Measurements from ENCODE around the gene MYO16.
"Not testable (repeated sequence)": the region's sequence is repeated elsewhere in the genome, so short reads cannot be mapped to it uniquely, and the experiment has no call there.

Gene MYO16

GRCh38 chr13:108991416-108991815, 362.0 kb downstream of the MYO16 start:
- not testable (repeated sequence) for DNase-seq

DNA sequence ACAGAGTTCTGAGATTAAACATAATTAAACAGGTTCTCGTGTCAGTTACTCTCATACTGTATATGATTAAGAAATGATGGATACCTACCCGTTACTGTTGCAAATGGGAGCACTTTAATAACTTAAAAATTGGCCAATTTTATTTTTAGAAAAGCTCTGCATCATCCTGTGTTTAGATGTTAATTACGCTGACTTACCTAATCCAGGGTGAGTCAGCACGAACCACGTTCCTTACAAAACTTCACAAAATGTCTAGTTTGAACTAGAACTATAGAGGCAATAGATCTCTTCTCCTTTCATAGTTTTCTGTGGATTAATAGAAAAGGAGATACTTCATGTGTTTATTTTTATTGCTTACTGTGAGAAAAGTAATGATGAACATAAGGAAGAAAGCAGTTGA, 363.9 kb downstream of the MYO16 start:
- no peak for DNase-seq

DNA sequence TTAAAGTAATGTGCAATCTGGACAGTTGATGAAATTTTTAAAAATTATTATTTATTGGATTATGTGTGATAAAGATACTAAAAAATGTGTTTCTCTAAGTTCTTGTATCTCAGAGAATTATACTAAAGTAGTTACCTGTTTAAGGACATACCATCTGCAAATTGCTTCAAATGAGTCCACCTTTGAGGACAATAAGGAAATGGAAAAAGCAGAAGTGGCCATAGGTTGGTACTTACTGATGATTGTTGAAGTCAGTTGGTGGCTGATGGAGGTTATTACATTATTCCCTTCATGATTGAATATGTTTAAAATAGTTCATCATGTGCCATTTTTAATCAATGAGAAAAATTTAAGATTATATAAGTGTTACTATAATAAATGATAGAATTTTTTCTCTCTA, 367.0 kb downstream of the MYO16 start:
- no peak for DNase-seq

DNA sequence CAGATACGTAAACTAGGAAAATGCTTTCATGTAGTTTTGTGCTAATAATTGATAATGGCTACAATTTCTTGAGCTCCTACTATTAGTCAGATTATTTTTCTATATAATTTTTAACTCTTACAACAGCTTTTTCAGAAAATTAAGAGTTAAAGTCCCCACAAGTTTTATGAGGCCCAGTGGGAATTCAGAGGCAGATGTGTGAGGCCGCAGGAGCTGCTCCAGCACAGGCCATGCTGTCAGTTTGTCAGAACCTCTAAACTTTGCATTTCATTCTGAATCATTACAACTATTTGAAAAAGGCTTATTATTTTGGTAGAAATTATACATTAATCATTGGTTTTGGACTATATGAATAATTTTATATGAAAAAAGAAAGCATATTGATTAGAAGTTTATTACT, 370.8 kb downstream of the MYO16 start:
- no peak for DNase-seq

- no peak for DNase-seq
Measured at GRCh38 chr13:109002934-109003333, 373.5 kb downstream of the MYO16 start.

GRCh38 chr13:109007946-109008345, 378.5 kb downstream of the MYO16 start:
- no peak for DNase-seq

DNA sequence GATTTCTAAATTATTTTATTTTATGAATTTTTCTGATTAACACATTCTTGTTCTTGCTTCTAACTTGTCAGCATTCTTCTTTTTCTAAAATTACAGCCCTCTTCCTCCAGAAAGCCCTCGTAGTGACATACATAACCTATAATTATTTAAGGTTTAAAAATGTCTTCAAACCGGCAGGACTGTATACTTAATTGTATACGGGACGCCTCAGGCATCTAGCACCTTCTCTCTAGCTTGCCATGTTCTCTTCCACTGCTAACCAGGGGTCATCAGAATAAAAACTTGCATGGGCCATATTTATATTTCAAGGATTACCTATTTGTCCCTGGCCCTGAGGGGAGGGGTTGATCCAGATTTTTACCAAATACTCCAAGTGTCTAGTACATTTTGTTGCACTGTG, 380.3 kb downstream of the MYO16 start:
- DNase-seq: no peak

GRCh38 chr13:109010912-109011311, 381.5 kb downstream of the MYO16 start:
- DNase-seq: no peak

GRCh38 chr13:109012115-109012514, 382.7 kb downstream of the MYO16 start:
- DNase-seq: no peak

DNA sequence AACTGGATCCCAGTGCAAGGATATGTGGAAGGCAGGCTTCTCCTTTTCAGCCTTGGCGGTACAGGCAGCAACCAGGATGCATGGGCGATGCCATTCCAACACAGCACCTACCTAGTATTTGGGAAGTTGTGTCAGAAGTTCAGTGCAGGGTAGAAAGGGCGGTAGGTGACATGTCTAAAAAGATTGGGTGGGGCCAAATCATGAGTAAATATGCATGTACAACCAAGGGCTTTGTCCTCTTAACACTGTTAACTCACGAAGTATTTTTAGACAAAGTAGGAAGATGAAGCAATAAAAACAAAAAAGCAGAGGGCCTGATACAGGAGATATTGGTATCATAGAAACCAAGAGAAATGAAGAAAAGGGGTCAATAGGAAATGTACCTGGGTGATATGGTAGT, 392.1 kb downstream of the MYO16 start:
- DNase-seq: no peak

GRCh38 chr13:109024611-109025010, 395.2 kb downstream of the MYO16 start:
- DNase-seq: no peak

GRCh38 chr13:109026266-109026665, 396.9 kb downstream of the MYO16 start:
- no peak for DNase-seq

GRCh38 chr13:109028624-109029023, 399.2 kb downstream of the MYO16 start:
- no peak for DNase-seq

- no peak for DNase-seq
Measured at GRCh38 chr13:109033090-109033489, 403.7 kb downstream of the MYO16 start.

DNA sequence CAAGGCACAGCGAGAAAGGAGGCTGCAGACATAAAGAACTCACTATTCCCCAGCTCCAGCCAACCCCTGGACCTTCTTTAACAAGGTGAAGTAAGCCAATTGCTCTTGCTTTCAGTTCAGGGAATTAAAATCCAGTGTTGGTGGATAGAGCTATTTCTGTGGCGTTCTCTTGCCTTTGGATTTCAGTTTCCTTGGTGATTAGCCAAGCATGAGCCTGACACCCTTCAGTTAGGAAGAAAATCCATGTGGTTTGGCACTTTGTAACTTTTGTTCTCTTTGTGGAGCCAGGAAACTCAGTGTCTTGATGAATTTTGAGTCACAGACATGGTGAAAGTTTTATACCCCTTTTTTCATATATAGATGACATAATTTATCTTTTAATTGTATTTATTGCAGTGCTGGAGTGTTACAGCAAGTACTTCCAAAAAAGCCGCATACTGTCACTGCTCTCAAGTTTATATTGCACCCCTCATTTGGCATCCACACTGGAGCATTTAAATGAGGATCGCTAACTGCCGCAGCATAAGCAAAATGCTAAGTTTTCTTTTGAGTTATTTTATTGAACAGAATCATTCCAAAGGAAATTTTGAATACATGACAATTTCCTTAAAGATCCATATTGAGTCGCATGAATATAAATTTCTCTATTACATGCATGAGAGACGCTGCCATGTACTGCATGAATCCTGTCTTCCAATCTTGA, 406.8 kb downstream of the MYO16 start:
- DNase-seq: no peak

- no peak for DNase-seq
Measured at GRCh38 chr13:109043636-109044035, 414.2 kb downstream of the MYO16 start.

DNA sequence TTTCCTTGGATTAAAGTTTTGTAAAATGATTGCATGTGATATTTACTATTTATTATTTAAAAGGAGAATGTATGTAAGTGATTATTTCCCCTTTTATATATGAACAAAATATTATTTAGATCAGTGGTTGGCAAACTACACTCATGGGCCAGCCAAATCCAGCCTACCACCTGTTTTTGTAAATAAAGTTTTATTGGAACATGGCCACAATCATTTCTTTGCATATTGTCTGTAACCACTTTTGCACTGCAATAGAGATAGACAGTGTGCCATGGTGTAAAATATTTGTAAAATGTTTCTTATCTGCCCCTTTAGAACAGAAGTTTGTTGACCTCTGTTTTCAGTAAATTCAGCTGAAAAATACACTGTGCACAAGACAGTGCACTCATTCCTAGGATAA, 426.4 kb downstream of the MYO16 start:
- DNase-seq: no peak

DNA sequence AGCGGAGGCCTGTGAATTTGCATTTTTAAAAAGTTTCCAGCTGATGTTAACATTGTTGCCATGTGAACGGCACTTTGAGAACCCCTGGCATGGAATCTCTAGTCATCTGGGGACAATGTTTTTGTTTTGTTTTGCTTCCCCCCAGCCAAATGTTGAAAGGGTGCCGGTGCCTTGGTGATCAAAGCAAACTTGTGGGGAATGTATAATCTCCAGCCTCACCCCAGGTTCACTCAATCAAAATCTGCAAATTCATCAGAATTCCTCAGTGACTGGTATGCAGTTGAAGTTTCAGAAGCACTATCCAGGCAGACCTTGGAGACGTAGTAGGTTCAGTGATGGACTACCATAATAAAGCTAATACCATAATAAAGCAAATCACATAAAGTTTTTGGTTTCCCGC, 428.7 kb downstream of the MYO16 start:
- no peak for DNase-seq

DNA sequence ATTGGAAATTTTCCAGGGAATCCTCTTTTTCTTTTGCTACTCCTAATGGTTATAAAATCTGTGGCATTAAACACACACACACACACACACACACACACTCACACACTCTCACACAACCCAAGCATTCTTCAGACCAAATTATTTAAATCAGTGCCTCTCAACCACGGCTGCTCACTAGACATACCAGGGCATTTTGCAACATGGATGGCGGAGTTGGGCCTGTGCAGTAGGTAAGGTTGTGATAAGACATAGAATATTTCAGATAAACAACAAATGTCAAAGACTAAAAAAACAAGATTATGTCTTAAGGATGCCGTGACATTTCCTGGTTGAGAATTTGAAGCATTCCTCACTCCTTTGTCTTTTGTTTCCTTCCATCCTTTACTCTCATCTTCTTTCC, 443.1 kb downstream of the MYO16 start:
- DNase-seq: no peak

GRCh38 chr13:109074436-109074835, 445.0 kb downstream of the MYO16 start:
- DNase-seq: no peak

DNA sequence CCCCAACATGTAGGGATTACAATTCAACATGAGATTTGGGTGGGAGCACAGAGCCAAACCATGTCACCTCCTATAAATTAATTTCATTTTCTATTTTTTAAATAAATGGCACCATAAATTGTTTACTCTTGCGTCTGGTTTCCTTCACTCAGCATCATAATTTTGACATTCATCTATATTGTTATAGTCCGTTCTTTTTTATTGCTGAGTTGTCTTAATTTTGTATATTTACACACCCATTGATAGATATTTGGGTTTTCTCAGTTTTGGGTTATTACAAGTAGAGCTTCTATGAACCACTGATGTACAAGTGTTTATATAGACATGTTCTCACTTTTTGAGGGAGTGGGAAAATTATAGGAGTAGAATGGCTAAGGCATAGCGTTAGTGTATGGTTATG, 445.4 kb downstream of the MYO16 start:
- DNase-seq: no peak

DNA sequence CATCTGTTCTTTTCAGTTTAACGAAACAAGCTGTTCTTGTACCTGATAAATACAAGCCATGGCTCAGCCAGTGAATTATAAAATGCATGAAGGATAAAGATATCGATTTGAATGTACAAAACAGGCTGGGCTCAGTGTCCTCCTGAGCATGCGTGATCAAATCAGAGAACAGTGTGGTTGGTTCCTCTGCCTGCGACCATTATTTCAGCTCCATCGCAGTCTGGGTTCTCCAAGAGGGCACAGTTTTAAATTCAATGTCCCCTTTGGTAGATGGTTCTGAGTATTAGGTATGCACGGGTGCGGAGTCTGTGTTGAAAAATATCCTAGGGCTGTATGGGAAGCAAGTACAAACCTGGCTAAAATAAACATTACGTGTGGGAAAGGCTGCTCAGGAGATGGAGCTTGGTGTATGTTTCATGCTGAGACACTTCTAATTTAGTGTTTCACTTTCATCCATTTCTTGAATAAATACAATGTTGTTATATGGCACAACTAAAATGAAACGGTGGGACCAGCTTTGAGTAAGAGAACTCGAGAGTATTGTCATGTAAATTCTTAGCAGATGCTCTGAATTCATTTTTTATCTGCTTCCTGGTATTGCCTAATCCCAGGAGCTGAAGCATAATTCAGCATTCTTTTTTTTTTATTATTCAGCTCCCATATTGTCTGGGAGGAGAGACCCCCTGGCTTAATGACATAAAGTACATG, 458.7 kb downstream of the MYO16 start:
- DNase-seq: no peak

- DNase-seq: no peak
Measured at GRCh38 chr13:109088624-109088917, 459.2 kb downstream of the MYO16 start.

DNA sequence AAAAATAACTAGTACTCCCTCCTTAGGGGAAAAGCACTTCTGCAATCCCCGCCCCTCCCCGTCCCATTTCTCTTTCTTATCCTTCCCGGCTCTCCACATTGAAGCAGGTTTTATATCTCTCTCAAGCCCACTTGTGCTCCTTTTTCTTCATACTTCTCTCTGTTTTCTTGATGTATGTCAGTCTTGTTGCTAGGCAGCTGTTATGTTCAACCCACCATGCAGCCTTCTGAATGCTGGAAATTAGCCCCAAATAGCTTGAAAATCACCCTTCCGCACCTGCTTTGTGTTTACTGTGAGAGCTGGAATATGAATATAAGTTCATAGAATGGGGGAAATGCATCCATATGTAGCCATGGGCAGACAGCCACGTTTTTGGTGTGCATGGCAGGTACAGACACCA, 461.4 kb downstream of the MYO16 start:
- DNase-seq: no peak

DNA sequence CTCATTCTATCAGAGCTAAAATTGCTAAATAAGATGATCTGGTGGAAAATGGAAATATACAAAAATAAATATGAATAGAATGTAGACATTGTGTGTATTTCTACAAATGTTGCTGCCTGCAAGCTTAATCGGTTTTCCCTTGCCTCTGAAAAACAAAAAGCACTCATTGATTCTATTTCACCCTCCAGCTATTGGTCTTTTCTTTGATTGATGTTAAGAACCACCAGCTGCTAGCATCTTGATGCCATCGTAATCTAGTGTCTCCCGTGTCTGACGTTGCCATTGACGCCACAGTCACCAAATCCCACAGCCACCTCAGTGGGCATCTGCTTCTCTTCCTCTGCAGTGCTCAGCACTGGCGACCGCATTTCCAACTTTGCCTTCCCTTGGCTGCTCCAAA, 461.8 kb downstream of the MYO16 start:
- no peak for DNase-seq
